Activated CD8-positive, alpha-beta T cell treated with anti-CD3 and anti-CD28 coated beads for 36 hours (primary cell): ENCODE results near the gene DNMT3A. TPM values are rescaled to one million over a fixed set of nuclear protein-coding genes. Genes with fewer than 3 reads are reported as not detected.

Experiments used
- ATAC-seq: fragments of 200-7000 bp; cut with Tn5 transposase; one replicate; pipeline ENCODE4 v1.10.0; 2021; ENCODE audit warnings: mild to moderate bottlenecking, moderate library complexity
- CTCF ChIA-PET: fragments of 350-600 bp; sonication (Branson Sonifier 250); formaldehyde crosslinking; loops from one replicate; lab custom pipeline; 2021; ENCODE audit warnings: antibody characterized with exemption; lab: Charles Lee
- POLR2A ChIA-PET: fragments of 350-600 bp; sonication (Branson Sonifier 250); formaldehyde crosslinking; loops from one replicate; lab custom pipeline; 2021; ENCODE audit warnings: antibody characterized with exemption; lab: Charles Lee
- DNase-seq: peaks from one replicate; pipeline ENCODE4 v3.0.0-alpha.2; 2020
- H3K27ac Mint-ChIP-seq: one replicate; pipeline ENCODE4 v1.8.0; 2021; ENCODE audit warnings: mild to moderate bottlenecking, mixed read lengths
- H3K27me3 Mint-ChIP-seq: one replicate; pipeline ENCODE4 v1.8.0; 2021; ENCODE audit warnings: mixed read lengths
- H3K36me3 Mint-ChIP-seq: one replicate; pipeline ENCODE4 v1.8.0; 2021; ENCODE audit warnings: low read depth, mixed read lengths
- H3K4me1 Mint-ChIP-seq: one replicate; pipeline ENCODE4 v1.8.0; 2021; ENCODE audit warnings: low read depth, mixed read lengths
- H3K4me3 Mint-ChIP-seq: one replicate; pipeline ENCODE4 v1.8.0; 2021; ENCODE audit warnings: mild to moderate bottlenecking, moderate library complexity, mixed read lengths
- H3K9me3 Mint-ChIP-seq: one replicate; pipeline ENCODE4 v1.8.0; 2021; ENCODE audit warnings: mixed read lengths
- CTCF ChIP-seq: fragments of 200-600 bp; IDR thresholded peaks from one replicate; pipeline ENCODE4 v1.8.0; 2022; ENCODE audit warnings: antibody characterized with exemption, mild to moderate bottlenecking
- intact Hi-C: fragments of 100-400 bp; cut with micrococcal nuclease; formaldehyde crosslinking; loops from one replicate; pipeline ENCODE4 v1.10.0; 2022
- total RNA-seq, 2 experiments: library from RNA; stranded (reverse); gene quantifications; one replicate each; pipeline ENCODE4 v1.2.3, GENCODE V29; 2021

The DNMT3A gene
- total RNA-seq, 2 experiments from 2014 or later = 84.8 to 97.8 TPM

- intact Hi-C loops = no loop called here
- H3K9me3 Mint-ChIP-seq = peaks cover 18% of the 10 kb centered on the region
- no peaks in the 10 kb centered on the region for H3K27me3 Mint-ChIP-seq
- H3K4me3 Mint-ChIP-seq = no peak overlapping the region
- ChIA-PET CTCF (interaction anchor here (1.3 to 3.8 kb wide), 5 partner anchors 9 to 48 kb away, joined by 5 to 24 read pairs (median 7); no protein-coding TSS in a partner anchor), POLR2A (interaction anchor here (0.9 to 2.9 kb wide), 7 partner anchors 8 to 24 kb away, joined by 3 to 19 read pairs (median 5); no protein-coding TSS in a partner anchor)
- H3K36me3 Mint-ChIP-seq = peaks cover 44% of the 10 kb centered on the region
- H3K4me1 Mint-ChIP-seq = peaks cover 64% of the 10 kb centered on the region
- DNase-seq (peak; percentile 82), ATAC-seq (peak; percentile 31)
- TF ChIP-seq CTCF = no peak
- H3K27ac Mint-ChIP-seq = peak overlapping the region; percentile 97
Observed at GRCh38 chr2:25324905-25325592, 16.7 kb downstream of the DNMT3A start.

DNA sequence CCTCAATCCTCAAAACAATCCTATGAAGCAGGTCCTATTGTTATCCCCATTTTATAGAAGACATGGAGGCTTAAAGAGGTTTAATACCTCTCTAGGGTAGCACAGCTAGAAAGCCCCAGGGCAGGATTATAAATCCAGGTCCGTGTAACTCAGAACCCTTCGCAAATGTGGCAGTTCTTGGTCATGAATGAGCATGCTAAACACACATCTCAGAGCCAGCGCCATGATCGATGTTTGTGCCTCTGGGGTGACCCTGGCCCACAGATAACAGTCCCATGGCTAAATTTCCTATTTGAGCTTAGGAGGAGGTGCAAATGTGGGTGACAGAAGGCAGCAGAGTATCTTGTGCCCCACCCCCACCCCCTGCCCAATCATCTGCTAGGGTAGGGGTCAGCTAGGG is 17.5 kb downstream of the DNMT3A start:
- no peak for DNase-seq
- Mint-ChIP-seq H3K4me3 (no peak overlapping the region), H3K4me1 (peaks cover 62% of the 10 kb centered on the region), H3K27me3 (no peaks in the 10 kb centered on the region), H3K36me3 (peaks cover 43% of the 10 kb centered on the region), H3K9me3 (peaks cover 18% of the 10 kb centered on the region), H3K27ac (peak overlapping the region; percentile 97)
- ChIA-PET POLR2A (interaction anchor here (1.2 to 2.9 kb wide), 7 partner anchors 9 to 23 kb away, joined by 3 to 19 read pairs (median 6); no protein-coding TSS in a partner anchor), CTCF (interaction anchor here (1.2 to 3.8 kb wide), 7 partner anchors 10 to 52 kb away, joined by 4 to 24 read pairs (median 7); no protein-coding TSS in a partner anchor)
- intact Hi-C loops = no loop called here
- TF ChIP-seq CTCF = no peak
- ATAC-seq = no peak

DNA sequence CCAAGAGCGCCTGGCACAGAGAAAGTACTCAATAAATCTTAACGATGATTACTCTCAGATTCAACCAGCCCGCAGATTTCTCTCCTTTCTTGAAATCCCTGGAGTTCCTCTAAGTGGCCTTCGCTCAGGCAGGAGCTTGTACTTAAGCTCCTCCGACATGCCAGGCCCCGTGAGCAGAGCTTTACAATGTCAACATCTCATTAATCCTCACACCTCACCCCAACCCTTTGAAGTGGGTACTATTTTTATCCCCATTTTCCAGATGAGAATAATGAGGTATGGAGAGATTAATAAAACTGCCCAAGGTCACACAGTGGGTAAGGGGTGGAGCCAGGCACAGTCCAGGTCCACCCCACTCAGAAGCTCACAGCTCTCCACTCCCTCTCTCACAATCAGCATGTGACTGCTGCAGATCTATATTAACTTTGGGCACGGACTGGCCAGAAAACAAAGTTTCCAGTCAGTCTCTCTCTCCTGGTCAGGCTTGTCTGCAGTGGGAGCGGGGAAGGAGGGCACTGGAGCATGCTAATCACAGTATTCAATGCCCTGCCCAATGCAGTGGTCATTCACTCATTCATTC is 18.0 kb downstream of the DNMT3A start:
- ChIA-PET POLR2A (interaction anchor here (0.7 to 2.9 kb wide), 12 partner anchors 8 to 201 kb away, joined by 3 to 19 read pairs (median 5); no protein-coding TSS in a partner anchor), CTCF (interaction anchor here (0.9 to 3.8 kb wide), 9 partner anchors 11 to 238 kb away, joined by 3 to 24 read pairs (median 5); no protein-coding TSS in a partner anchor)
- peak overlapping the region; percentile 65 for H3K4me3 Mint-ChIP-seq
- peaks cover 63% of the 10 kb centered on the region for H3K4me1 Mint-ChIP-seq
- H3K27me3 Mint-ChIP-seq = no peaks in the 10 kb centered on the region
- H3K9me3 Mint-ChIP-seq = peaks cover 18% of the 10 kb centered on the region
- H3K36me3 Mint-ChIP-seq = peaks cover 43% of the 10 kb centered on the region
- intact Hi-C loops = no loop called here
- peak overlapping the region; percentile 97 for H3K27ac Mint-ChIP-seq
- ATAC-seq (no peak), DNase-seq (no peak)
- TF ChIP-seq CTCF = no peak

DNA sequence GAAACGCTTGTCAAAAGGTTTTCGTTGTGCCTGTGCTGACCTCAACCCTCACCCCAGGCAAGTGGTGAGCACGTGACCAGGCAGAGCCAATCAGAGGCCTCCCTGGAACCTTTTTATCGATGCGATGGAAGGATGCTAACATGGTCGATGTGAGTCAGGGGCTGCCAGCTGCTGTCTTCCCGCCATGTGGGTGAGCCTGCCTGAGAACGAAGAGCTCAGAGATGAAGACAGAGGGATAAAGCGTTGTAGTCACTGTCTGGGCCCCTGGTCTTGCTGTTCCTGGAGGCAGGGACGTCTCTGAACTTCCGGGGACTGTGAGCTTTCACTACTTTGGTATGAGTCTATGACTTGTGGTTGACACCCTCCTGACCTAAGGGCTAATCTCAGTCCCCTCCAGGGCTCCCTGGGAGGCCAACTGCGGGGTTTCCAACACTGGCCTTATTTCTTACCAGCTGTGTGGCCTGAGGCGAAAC is 18.6 kb downstream of the DNMT3A start:
- peaks cover 64% of the 10 kb centered on the region for H3K4me1 Mint-ChIP-seq
- no peaks in the 10 kb centered on the region for H3K27me3 Mint-ChIP-seq
- H3K27ac Mint-ChIP-seq = peak overlapping the region; percentile 97
- no peak for TF ChIP-seq CTCF
- CTCF ChIA-PET = interaction anchor here (0.9 to 3.8 kb wide), 9 partner anchors 10 to 238 kb away, joined by 3 to 24 read pairs (median 4); no protein-coding TSS in a partner anchor
- DNase-seq (peak; percentile 87), ATAC-seq (peak; percentile 75)
- H3K9me3 Mint-ChIP-seq = peaks cover 18% of the 10 kb centered on the region
- intact Hi-C loops = no loop called here
- POLR2A ChIA-PET = interaction anchor here (0.6 to 2.9 kb wide), 13 partner anchors 8 to 343 kb away, joined by 3 to 19 read pairs (median 4); no protein-coding TSS in a partner anchor
- H3K4me3 Mint-ChIP-seq = peak overlapping the region; percentile 65
- H3K36me3 Mint-ChIP-seq = peaks cover 46% of the 10 kb centered on the region
